ENCODE measurements around the gene SPR.
A peak's percentile ranks its signal among the peaks of the same experiment; 100 is the strongest.
"Not testable (repeated sequence)": the region's sequence is repeated elsewhere in the genome, so short reads cannot be mapped to it uniquely, and the experiment has no call there.

SPR gene

DNA sequence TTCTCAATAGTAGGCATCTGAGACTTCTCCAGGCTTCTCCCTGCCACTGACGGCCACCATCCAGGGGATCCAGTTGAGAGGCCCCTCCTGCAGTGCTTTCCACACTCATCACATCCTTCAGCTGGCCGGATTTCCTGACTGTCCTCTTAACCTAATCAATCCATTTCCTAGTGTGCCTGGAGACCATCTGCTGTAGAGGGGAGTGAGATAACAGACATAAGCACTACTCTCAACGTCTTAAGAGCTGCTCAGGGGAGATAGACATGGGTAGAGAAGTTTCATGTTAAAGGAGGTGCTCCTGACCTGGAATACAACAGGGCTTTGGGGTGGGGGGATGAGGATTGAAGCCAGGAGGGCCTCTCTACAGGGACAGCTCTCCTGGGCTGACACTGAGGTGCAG lies 14.2 kb downstream of the SPR start:
- WGBS: 71% methylated on average over 3 of the region's 3 CpGs
- Histone ChIP-seq H3K9ac (ENCODE audit: low read depth, low read length) (no peak overlapping the region), H3K36me3 (ENCODE audit: insufficient read depth, low read length) (no peaks in the 10 kb centered on the region), H3K4me3 (ENCODE audit: low read length) (no peak overlapping the region), H3K27me3 (ENCODE audit: insufficient read depth, low read length) (peaks cover 89% of the 10 kb centered on the region), H3K4me1 (ENCODE audit: insufficient read depth, low read length) (no peaks in the 10 kb centered on the region), H3K27ac (ENCODE audit: low read depth, low read length) (no peak overlapping the region), H3K9me3 (ENCODE audit: insufficient read depth, low read depth, low read length) (peaks cover 4% of the 10 kb centered on the region; the same call in 1 of the 2 replicates)

DNA sequence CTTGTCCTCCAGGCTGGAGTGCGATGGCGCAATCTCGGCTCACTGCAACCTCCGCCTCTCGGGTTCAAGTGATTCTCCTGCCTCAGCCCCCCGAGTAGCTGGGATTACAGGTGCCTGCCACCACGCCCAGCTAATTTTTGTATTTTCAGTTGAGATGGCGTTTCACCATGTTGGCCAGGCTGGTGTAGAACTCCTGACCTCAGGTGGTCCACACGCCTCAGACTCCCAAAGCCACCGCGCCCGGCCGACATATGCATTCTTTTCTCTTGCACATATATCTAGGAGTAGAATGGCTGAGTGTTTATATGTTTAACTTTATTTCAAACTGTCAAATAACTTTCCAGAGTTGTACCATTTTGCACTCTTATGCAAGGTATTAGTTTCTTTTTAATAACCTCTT lies 20.2 kb downstream of the SPR start:
- not testable (repeated sequence) for H3K36me3 ChIP-seq (ENCODE audit: insufficient read depth, low read length); H3K9ac ChIP-seq (ENCODE audit: low read depth, low read length); H3K4me3 ChIP-seq (ENCODE audit: low read length); H3K9me3 ChIP-seq (ENCODE audit: insufficient read depth, low read depth, low read length); H3K4me1 ChIP-seq (ENCODE audit: insufficient read depth, low read length); H3K27ac ChIP-seq (ENCODE audit: low read depth, low read length)
- WGBS: 91% methylated on average over 13 of the region's 13 CpGs
- peaks cover 93% of the 10 kb centered on the region for H3K27me3 ChIP-seq (ENCODE audit: insufficient read depth, low read length)

DNA sequence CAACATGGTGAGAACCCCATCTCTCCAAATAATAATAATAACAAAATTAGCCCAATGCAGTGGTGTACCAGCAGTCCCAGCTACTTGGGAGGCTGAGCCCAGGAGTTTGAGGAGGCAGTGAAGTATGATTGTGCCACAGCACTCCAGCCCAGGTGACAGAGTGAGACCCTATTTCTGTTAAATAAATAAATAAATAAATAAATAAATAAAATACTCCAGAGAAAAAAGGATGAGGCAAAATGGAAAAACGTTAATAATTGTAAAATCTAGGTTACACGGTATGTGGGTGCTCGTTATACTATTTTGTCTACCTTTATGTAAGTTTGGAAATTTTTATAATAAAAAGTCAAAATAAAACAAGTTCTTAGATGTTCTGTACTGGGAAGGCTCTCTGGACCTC lies 21.5 kb downstream of the SPR start:
- Histone ChIP-seq H3K9me3 (ENCODE audit: insufficient read depth, low read depth, low read length) (peaks cover 5% of the 10 kb centered on the region; the same call in 1 of the 2 replicates), H3K4me3 (ENCODE audit: low read length) (no peak overlapping the region), H3K27ac (ENCODE audit: low read depth, low read length) (no peak overlapping the region), H3K9ac (ENCODE audit: low read depth, low read length) (no peak overlapping the region), H3K4me1 (ENCODE audit: insufficient read depth, low read length) (0 out of 2 replicates have a peak, but pooled peaks cover 5% of the 10 kb centered on the region), H3K27me3 (ENCODE audit: insufficient read depth, low read length) (peaks cover 93% of the 10 kb centered on the region), H3K36me3 (ENCODE audit: insufficient read depth, low read length) (no peaks in the 10 kb centered on the region)
- 78% methylated on average over 3 of the region's 3 CpGs for WGBS

GRCh38 chr2:72911256-72911655 lies 24.0 kb downstream of the SPR start:
- Histone ChIP-seq H3K4me3 (ENCODE audit: low read length) (no peak overlapping the region), H3K36me3 (ENCODE audit: insufficient read depth, low read length) (no peaks in the 10 kb centered on the region), H3K27ac (ENCODE audit: low read depth, low read length) (no peak overlapping the region), H3K9me3 (ENCODE audit: insufficient read depth, low read depth, low read length) (peaks cover 3% of the 10 kb centered on the region; the same call in 1 of the 2 replicates), H3K4me1 (ENCODE audit: insufficient read depth, low read length) (peaks cover 20% of the 10 kb centered on the region), H3K9ac (ENCODE audit: low read depth, low read length) (no peak overlapping the region), H3K27me3 (ENCODE audit: insufficient read depth, low read length) (peaks cover 95% of the 10 kb centered on the region)
- WGBS: 50% methylated on average over 1 of the region's 1 CpG

- Histone ChIP-seq H3K9ac (ENCODE audit: low read depth, low read length) (no peak overlapping the region), H3K36me3 (ENCODE audit: insufficient read depth, low read length) (no peaks in the 10 kb centered on the region), H3K9me3 (ENCODE audit: insufficient read depth, low read depth, low read length) (no peaks in the 10 kb centered on the region), H3K27me3 (ENCODE audit: insufficient read depth, low read length) (peaks cover 99% of the 10 kb centered on the region), H3K27ac (ENCODE audit: low read depth, low read length) (no peak overlapping the region), H3K4me3 (ENCODE audit: low read length) (no peak overlapping the region), H3K4me1 (ENCODE audit: insufficient read depth, low read length) (peaks cover 20% of the 10 kb centered on the region)
- WGBS: 25% methylated on average over 7 of the region's 7 CpGs
Measured at GRCh38 chr2:72913486-72914205, 26.4 kb downstream of the SPR start.

- H3K27ac ChIP-seq (ENCODE audit: low read depth, low read length): no peak overlapping the region
- peaks cover 100% of the 10 kb centered on the region for H3K27me3 ChIP-seq (ENCODE audit: insufficient read depth, low read length)
- no peak overlapping the region for H3K9ac ChIP-seq (ENCODE audit: low read depth, low read length)
- peaks cover 24% of the 10 kb centered on the region for H3K4me1 ChIP-seq (ENCODE audit: insufficient read depth, low read length)
- WGBS: 10% methylated on average over 7 of the region's 7 CpGs
- H3K4me3 ChIP-seq (ENCODE audit: low read length): no peak overlapping the region
- no peaks in the 10 kb centered on the region for H3K9me3 ChIP-seq (ENCODE audit: insufficient read depth, low read depth, low read length)
- no peaks in the 10 kb centered on the region for H3K36me3 ChIP-seq (ENCODE audit: insufficient read depth, low read length)
Measured at GRCh38 chr2:72914206-72914559, 27.0 kb downstream of the SPR start.

- peaks cover 100% of the 10 kb centered on the region for H3K27me3 ChIP-seq (ENCODE audit: insufficient read depth, low read length)
- no peak overlapping the region for H3K9ac ChIP-seq (ENCODE audit: low read depth, low read length)
- H3K9me3 ChIP-seq (ENCODE audit: insufficient read depth, low read depth, low read length): no peaks in the 10 kb centered on the region
- peak overlapping the region; percentile 59 for H3K4me3 ChIP-seq (ENCODE audit: low read length)
- peaks cover 30% of the 10 kb centered on the region for H3K4me1 ChIP-seq (ENCODE audit: insufficient read depth, low read length)
- H3K27ac ChIP-seq (ENCODE audit: low read depth, low read length): no peak overlapping the region
- H3K36me3 ChIP-seq (ENCODE audit: insufficient read depth, low read length): no peaks in the 10 kb centered on the region
- 1% methylated on average over 15 of the region's 17 CpGs for WGBS
Measured at GRCh38 chr2:72914589-72915319, 27.5 kb downstream of the SPR start.

- Histone ChIP-seq H3K4me3 (ENCODE audit: low read length) (peak overlapping the region; percentile 59), H3K27ac (ENCODE audit: low read depth, low read length) (no peak overlapping the region)
Measured at GRCh38 chr2:72915320-72915906, 28.2 kb downstream of the SPR start.

GRCh38 chr2:72915907-72916742 lies 28.9 kb downstream of the SPR start:
- Histone ChIP-seq H3K9me3 (ENCODE audit: insufficient read depth, low read depth, low read length) (no peaks in the 10 kb centered on the region), H3K27me3 (ENCODE audit: insufficient read depth, low read length) (peaks cover 100% of the 10 kb centered on the region), H3K4me3 (ENCODE audit: low read length) (peak overlapping the region; percentile 59), H3K4me1 (ENCODE audit: insufficient read depth, low read length) (peaks cover 30% of the 10 kb centered on the region), H3K9ac (ENCODE audit: low read depth, low read length) (no peak overlapping the region), H3K27ac (ENCODE audit: low read depth, low read length) (no peak overlapping the region), H3K36me3 (ENCODE audit: insufficient read depth, low read length) (no peaks in the 10 kb centered on the region)
- WGBS: under 1% methylated on average over 86 of the region's 86 CpGs

More at GRCh38 chr2:72915320-72915906, 28.2 kb downstream of the SPR start:
- no peaks in the 10 kb centered on the region for H3K36me3 ChIP-seq (ENCODE audit: insufficient read depth, low read length)
- no peaks in the 10 kb centered on the region for H3K9me3 ChIP-seq (ENCODE audit: insufficient read depth, low read depth, low read length)
- H3K4me1 ChIP-seq (ENCODE audit: insufficient read depth, low read length): peaks cover 30% of the 10 kb centered on the region
- no peak overlapping the region for H3K9ac ChIP-seq (ENCODE audit: low read depth, low read length)
- WGBS: under 1% methylated on average over 25 of the region's 26 CpGs
- H3K27me3 ChIP-seq (ENCODE audit: insufficient read depth, low read length): peaks cover 100% of the 10 kb centered on the region

DNA sequence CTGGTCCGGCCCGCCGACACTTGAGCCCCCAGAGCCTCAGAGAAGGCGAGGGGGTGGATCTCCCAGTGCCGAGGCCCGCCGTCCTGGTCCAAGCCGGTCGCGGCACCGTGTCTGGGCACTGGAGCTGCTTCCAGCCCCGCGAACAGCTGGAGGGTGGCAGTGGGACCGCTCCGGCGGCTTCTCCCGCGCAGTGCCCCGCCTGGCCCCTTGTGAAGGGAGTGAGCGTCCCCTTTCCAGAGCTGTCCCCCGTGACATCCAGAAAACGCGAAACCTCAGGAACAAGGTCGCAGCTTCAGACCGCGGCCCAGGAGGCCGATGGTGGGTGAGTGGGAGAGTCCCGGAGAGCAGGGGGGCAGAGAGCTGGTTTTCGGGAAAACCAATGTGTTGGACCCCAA lies 29.5 kb downstream of the SPR start:
- no peak overlapping the region for H3K9ac ChIP-seq (ENCODE audit: low read depth, low read length)
- H3K27ac ChIP-seq (ENCODE audit: low read depth, low read length): no peak overlapping the region
- H3K36me3 ChIP-seq (ENCODE audit: insufficient read depth, low read length): no peaks in the 10 kb centered on the region
- H3K27me3 ChIP-seq (ENCODE audit: insufficient read depth, low read length): peaks cover 100% of the 10 kb centered on the region
- H3K4me3 ChIP-seq (ENCODE audit: low read length): peak overlapping the region; percentile 59
- WGBS: under 1% methylated on average over 29 of the region's 29 CpGs
- H3K9me3 ChIP-seq (ENCODE audit: insufficient read depth, low read depth, low read length): no peaks in the 10 kb centered on the region
- peaks cover 30% of the 10 kb centered on the region for H3K4me1 ChIP-seq (ENCODE audit: insufficient read depth, low read length)

Measured in HUES64 (cell line).